Large intestine (tissue), 3 donors: ENCODE results near the gene SESN3. TPM values are rescaled to one million over a fixed set of nuclear protein-coding genes. Genes with fewer than 3 reads are reported as not detected.
A peak's percentile ranks its signal among the peaks of the same experiment; 100 is the strongest.
"Not testable (repeated sequence)": the region's sequence is repeated elsewhere in the genome, so short reads cannot be mapped to it uniquely, and the experiment has no call there.

Experiments
- DNase-seq, 2 donors: peaks; one replicate each; pipeline versions ENCODE4 v3.0.0 to v3.0.0-alpha.2; 2013
- H3K27ac ChIP-seq: one replicate; pipeline ENCODE4 v1.5.1; 2013; ENCODE audit warnings: low read length
- H3K27me3 ChIP-seq: 2 replicates; pipeline ENCODE4 v1.6.1; 2013; ENCODE audit warnings: low read length; ENCODE audit not compliant: control insufficient read depth, insufficient read depth
- H3K36me3 ChIP-seq: 2 replicates; pipeline ENCODE4 v1.6.1; 2013; ENCODE audit warnings: low read length; ENCODE audit not compliant: control insufficient read depth, insufficient read depth
- H3K4me1 ChIP-seq: one replicate; pipeline ENCODE4 v1.6.1; 2013; ENCODE audit warnings: low read length; ENCODE audit not compliant: control insufficient read depth, insufficient read depth
- H3K4me3 ChIP-seq: one replicate; pipeline ENCODE4 v1.5.1; 2013; ENCODE audit warnings: low read length
- H3K9me3 ChIP-seq: one replicate; pipeline ENCODE4 v1.6.1; 2013; ENCODE audit warnings: mild to moderate bottlenecking, low read depth, low read length, moderate library complexity; ENCODE audit not compliant: control insufficient read depth
- WGBS: methylation state at CpG from one replicate; pipeline ENCODE4 v1.1.5; 2013; ENCODE audit warnings: low lambda C conversion rate; ENCODE audit not compliant: insufficient coverage; 5-methylcytosine and 5-hydroxymethylcytosine counted together
- polyA plus RNA-seq: library from polyadenylated mRNA; unstranded; fragments of 120-200 nt; gene quantifications from one replicate; pipeline ENCODE4 v1.2.1, GENCODE V29; 2013

SESN3 gene
- polyA plus RNA-seq, 1 donor, result 37.2 TPM

- DNase-seq, result no peak
- no CpG with 5 or more reads among the region's 2 CpGs for WGBS
Measured at GRCh38 chr11:95142431-95142830, 88.6 kb downstream of the SESN3 start.

GRCh38 chr11:95140397-95141033 lies 90.5 kb downstream of the SESN3 start:
- peak overlapping the region; percentile 38 for H3K27ac ChIP-seq
- no peaks in the 10 kb centered on the region for H3K36me3 ChIP-seq
- DNase-seq, result peak; percentile 55 to 80
- no peaks in the 10 kb centered on the region for H3K27me3 ChIP-seq
- H3K4me3 ChIP-seq, result no peak overlapping the region
- H3K9me3 ChIP-seq, result no peaks in the 10 kb centered on the region
- WGBS, result 60% methylated on average over 2 of the region's 4 CpGs
- peaks cover 4% of the 10 kb centered on the region for H3K4me1 ChIP-seq

More at GRCh38 chr11:95142431-95142830, 88.6 kb downstream of the SESN3 start:
- Histone ChIP-seq H3K36me3 (no peaks in the 10 kb centered on the region), H3K27ac (no peak overlapping the region), H3K9me3 (no peaks in the 10 kb centered on the region), H3K4me1 (peaks cover 8% of the 10 kb centered on the region), H3K27me3 (no peaks in the 10 kb centered on the region), H3K4me3 (no peak overlapping the region)

- H3K36me3 ChIP-seq, result peaks cover 3% of the 10 kb centered on the region
- H3K9me3 ChIP-seq, result no peaks in the 10 kb centered on the region
- H3K4me3 ChIP-seq, result no peak overlapping the region
- WGBS, result 57% methylated on average over 1 of the region's 2 CpGs
- no peaks in the 10 kb centered on the region for H3K27me3 ChIP-seq
- peak in 1 of 2 donors; percentile 26 for DNase-seq
- peaks cover 4% of the 10 kb centered on the region for H3K4me1 ChIP-seq
- no peak overlapping the region for H3K27ac ChIP-seq
Measured at GRCh38 chr11:95138448-95138847, 92.6 kb downstream of the SESN3 start.

- H3K4me3 ChIP-seq, result no peak overlapping the region
- no peak for DNase-seq
- peaks cover 4% of the 10 kb centered on the region for H3K4me1 ChIP-seq
- no peaks in the 10 kb centered on the region for H3K27me3 ChIP-seq
- no peaks in the 10 kb centered on the region for H3K9me3 ChIP-seq
- peaks cover 3% of the 10 kb centered on the region for H3K36me3 ChIP-seq
- H3K27ac ChIP-seq, result no peak overlapping the region
Measured at GRCh38 chr11:95137299-95137698, 93.7 kb downstream of the SESN3 start.

- DNase-seq, H3K36me3 ChIP-seq, H3K9me3 ChIP-seq, H3K27ac ChIP-seq, H3K4me1 ChIP-seq, H3K27me3 ChIP-seq, H3K4me3 ChIP-seq: not testable (repeated sequence)
- WGBS, result no CpG with 5 or more reads among the region's 4 CpGs
Measured at GRCh38 chr11:95136747-95137146, 94.3 kb downstream of the SESN3 start.

GRCh38 chr11:95135880-95136279 lies 95.1 kb downstream of the SESN3 start:
- Histone ChIP-seq H3K27me3 (no peaks in the 10 kb centered on the region), H3K36me3 (peaks cover 7% of the 10 kb centered on the region), H3K4me1 (peaks cover 4% of the 10 kb centered on the region), H3K4me3 (no peak overlapping the region), H3K27ac (no peak overlapping the region), H3K9me3 (no peaks in the 10 kb centered on the region)
- no peak for DNase-seq
- no CpG with 5 or more reads among the region's 2 CpGs for WGBS

GRCh38 chr11:95135155-95135554 lies 95.8 kb downstream of the SESN3 start:
- Histone ChIP-seq H3K4me3 (no peak overlapping the region), H3K27ac (no peak overlapping the region), H3K27me3 (no peaks in the 10 kb centered on the region), H3K4me1 (peaks cover 1% of the 10 kb centered on the region), H3K9me3 (no peaks in the 10 kb centered on the region), H3K36me3 (peaks cover 7% of the 10 kb centered on the region)
- no peak for DNase-seq
- WGBS, result no CpG with 5 or more reads among the region's 6 CpGs

GRCh38 chr11:95134491-95134890 lies 96.5 kb downstream of the SESN3 start:
- H3K27me3 ChIP-seq, result no peaks in the 10 kb centered on the region
- no peaks in the 10 kb centered on the region for H3K4me1 ChIP-seq
- H3K4me3 ChIP-seq, result no peak overlapping the region
- no peak for DNase-seq
- no peaks in the 10 kb centered on the region for H3K9me3 ChIP-seq
- WGBS, result 80% methylated on average over 2 of the region's 5 CpGs
- no peak overlapping the region for H3K27ac ChIP-seq
- H3K36me3 ChIP-seq, result peaks cover 7% of the 10 kb centered on the region

GRCh38 chr11:95132956-95133355 lies 98.0 kb downstream of the SESN3 start:
- WGBS, result no CpG with 5 or more reads among the region's 2 CpGs
- Histone ChIP-seq H3K9me3 (no peaks in the 10 kb centered on the region), H3K27ac (no peak overlapping the region), H3K4me1 (no peaks in the 10 kb centered on the region), H3K36me3 (peaks cover 13% of the 10 kb centered on the region), H3K27me3 (no peaks in the 10 kb centered on the region), H3K4me3 (no peak overlapping the region)
- no peak for DNase-seq

GRCh38 chr11:95128602-95129001 lies 102.4 kb downstream of the SESN3 start:
- no peak overlapping the region for H3K4me3 ChIP-seq
- no CpG with 5 or more reads among the region's 3 CpGs for WGBS
- H3K36me3 ChIP-seq, result peaks cover 11% of the 10 kb centered on the region
- H3K9me3 ChIP-seq, result no peaks in the 10 kb centered on the region
- H3K27ac ChIP-seq, result no peak overlapping the region
- no peaks in the 10 kb centered on the region for H3K27me3 ChIP-seq
- DNase-seq, result no peak
- H3K4me1 ChIP-seq, result no peaks in the 10 kb centered on the region

- Histone ChIP-seq H3K9me3 (no peaks in the 10 kb centered on the region), H3K4me1 (no peaks in the 10 kb centered on the region), H3K36me3 (no peaks in the 10 kb centered on the region), H3K4me3 (no peak overlapping the region), H3K27ac (no peak overlapping the region), H3K27me3 (no peaks in the 10 kb centered on the region)
- DNase-seq, result no peak
- no CpG with 5 or more reads among the region's 3 CpGs for WGBS
Measured at GRCh38 chr11:95123556-95123955, 107.4 kb downstream of the SESN3 start.
